GM23338 (cell line): ENCODE data around the gene UNC5B.

Experiments used
- CTCF ChIP-seq, 2 experiments: fragments of 200-600 bp in 1 of 2; sonication (generic) in 1 of 2; conservative IDR thresholded peaks; 2 replicates each; pipeline versions ENCODE4 v1.5.1 to v1.6.1; 2016 to 2017; ENCODE audit warnings: antibody characterized with exemption in 2 of 2, low read depth in 2 of 2, mild to moderate bottlenecking in 2 of 2, moderate library complexity in 1 of 2
- ETS1 ChIP-seq: IDR thresholded peaks from 2 replicates; pipeline ENCODE4 v1.6.1; 2016; ENCODE audit warnings: antibody characterized with exemption
- EZH2 ChIP-seq: fragments of 200-600 bp; sonication (generic); IDR thresholded peaks from one replicate; pipeline ENCODE4 v1.8.0; 2017; ENCODE audit warnings: antibody characterized with exemption, mild to moderate bottlenecking, low read depth; ENCODE audit not compliant: unreplicated experiment
- EZH2phosphoT487 ChIP-seq: fragments of 200-600 bp; sonication (generic); IDR thresholded peaks from one replicate; pipeline ENCODE4 v1.8.1; 2018; ENCODE audit warnings: antibody characterized with exemption; ENCODE audit not compliant: unreplicated experiment
- JUNB ChIP-seq: IDR thresholded peaks from one replicate; pipeline ENCODE4 v1.6.1; 2016; ENCODE audit warnings: antibody characterized with exemption; ENCODE audit not compliant: unreplicated experiment
- NANOG ChIP-seq: IDR thresholded peaks from 2 replicates; pipeline ENCODE4 v1.6.1; 2016; ENCODE audit warnings: antibody characterized with exemption, borderline replicate concordance
- POLR2AphosphoS5 ChIP-seq: IDR thresholded peaks from 2 replicates; pipeline ENCODE4 v1.6.1; 2016; ENCODE audit warnings: antibody characterized with exemption, low read depth
- ZNF462 ChIP-seq: fragments of 250-450 bp; sonication (Bioruptor Pico); IDR thresholded peaks from 2 replicates; pipeline ENCODE4 v1.5.0; 2020; ENCODE audit warnings: mild to moderate bottlenecking, moderate library complexity

- no peak for TF ChIP-seq ETS1
- no peak for TF ChIP-seq EZH2
- no peak for TF ChIP-seq POLR2AphosphoS5
- TF ChIP-seq CTCF (conservative IDR thresholded peaks at IDR 0.05; ENCODE audit: low read depth in 2 of 2) = no peak
- TF ChIP-seq EZH2phosphoT487 = no peak
- TF ChIP-seq JUNB = no peak
- TF ChIP-seq ZNF462 (CRISPR knock-in tag) = no peak
- TF ChIP-seq NANOG = no peak
Measured at GRCh38 chr10:71258446-71259145, 46.2 kb downstream of the UNC5B start.
